ENCODE results near the gene HMCN2.

DNA sequence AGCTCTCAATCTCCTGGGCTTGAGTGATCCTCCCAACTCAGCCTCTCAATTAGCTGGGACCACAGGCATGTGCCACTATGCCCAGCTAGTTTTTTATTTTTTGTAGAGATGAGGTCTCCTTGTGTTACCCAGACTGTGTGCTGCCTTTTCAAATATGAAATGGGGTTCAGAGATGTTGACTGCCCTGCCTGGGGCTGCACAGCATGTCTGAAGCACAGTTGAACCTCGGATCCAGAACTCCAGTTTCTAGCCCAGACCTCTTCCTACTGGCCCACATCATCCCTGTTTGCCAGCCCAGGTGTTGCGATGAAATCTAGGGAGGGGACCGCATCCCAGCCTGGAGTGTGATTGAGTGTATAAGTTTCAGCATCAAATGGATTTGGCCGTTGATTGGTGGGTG, 69.4 kb downstream of the HMCN2 start:
- TF ChIP-seq, protein P1, sequence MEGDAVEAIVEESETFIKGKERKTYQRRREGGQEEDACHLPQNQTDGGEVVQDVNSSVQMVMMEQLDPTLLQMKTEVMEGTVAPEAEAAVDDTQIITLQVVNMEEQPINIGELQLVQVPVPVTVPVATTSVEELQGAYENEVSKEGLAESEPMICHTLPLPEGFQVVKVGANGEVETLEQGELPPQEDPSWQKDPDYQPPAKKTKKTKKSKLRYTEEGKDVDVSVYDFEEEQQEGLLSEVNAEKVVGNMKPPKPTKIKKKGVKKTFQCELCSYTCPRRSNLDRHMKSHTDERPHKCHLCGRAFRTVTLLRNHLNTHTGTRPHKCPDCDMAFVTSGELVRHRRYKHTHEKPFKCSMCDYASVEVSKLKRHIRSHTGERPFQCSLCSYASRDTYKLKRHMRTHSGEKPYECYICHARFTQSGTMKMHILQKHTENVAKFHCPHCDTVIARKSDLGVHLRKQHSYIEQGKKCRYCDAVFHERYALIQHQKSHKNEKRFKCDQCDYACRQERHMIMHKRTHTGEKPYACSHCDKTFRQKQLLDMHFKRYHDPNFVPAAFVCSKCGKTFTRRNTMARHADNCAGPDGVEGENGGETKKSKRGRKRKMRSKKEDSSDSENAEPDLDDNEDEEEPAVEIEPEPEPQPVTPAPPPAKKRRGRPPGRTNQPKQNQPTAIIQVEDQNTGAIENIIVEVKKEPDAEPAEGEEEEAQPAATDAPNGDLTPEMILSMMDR (IDR thresholded peaks at IDR 0.05) = no peak
- TF ChIP-seq POLR2AphosphoS5 (IDR thresholded peaks at IDR 0.05) = no peak
